HG03097 (cell line): ENCODE results near the gene MAD1L1.
"Not testable (repeated sequence)": the region's sequence is repeated elsewhere in the genome, so short reads cannot be mapped to it uniquely, and the experiment has no call there.

Experiments used
- ATAC-seq: cut with Tn5 transposase; IDR thresholded peaks from one replicate; pipeline ENCODE4 v1.9.1; 2021; ENCODE audit not compliant: unreplicated experiment, low FRiP score

Gene MAD1L1

DNA sequence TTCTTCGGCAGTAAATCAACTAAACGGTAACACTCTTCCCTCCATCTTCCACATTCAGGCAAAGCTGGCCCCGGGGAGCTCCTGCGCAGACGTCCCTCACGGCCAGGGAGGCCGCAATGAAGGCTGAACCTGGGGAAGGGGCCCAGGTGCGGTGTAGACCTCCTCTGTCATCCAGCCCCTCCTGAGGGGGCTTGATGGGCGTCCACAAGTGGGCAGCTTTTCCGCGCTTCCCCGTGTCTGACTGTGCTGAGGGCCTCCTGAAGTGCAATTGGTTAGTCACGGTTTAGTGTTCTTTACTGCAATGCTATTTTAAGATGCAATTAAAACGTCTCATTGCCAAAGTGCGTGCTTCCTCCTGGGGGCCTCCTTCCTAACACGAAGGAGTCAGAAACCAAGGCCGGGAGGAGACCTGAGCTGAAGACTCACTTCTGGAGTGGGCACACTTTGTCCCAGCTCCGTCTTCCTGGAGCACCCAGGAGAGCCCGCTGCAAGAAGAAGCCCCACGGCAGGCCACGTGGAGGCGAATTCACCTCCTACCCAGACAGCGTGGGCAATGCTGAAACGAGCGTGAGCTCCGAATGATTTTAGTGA is 389.4 kb downstream of the MAD1L1 start:
- no peak for ATAC-seq

- ATAC-seq = no peak
Measured at GRCh38 chr7:1842321-1843221, 390.2 kb downstream of the MAD1L1 start.

DNA sequence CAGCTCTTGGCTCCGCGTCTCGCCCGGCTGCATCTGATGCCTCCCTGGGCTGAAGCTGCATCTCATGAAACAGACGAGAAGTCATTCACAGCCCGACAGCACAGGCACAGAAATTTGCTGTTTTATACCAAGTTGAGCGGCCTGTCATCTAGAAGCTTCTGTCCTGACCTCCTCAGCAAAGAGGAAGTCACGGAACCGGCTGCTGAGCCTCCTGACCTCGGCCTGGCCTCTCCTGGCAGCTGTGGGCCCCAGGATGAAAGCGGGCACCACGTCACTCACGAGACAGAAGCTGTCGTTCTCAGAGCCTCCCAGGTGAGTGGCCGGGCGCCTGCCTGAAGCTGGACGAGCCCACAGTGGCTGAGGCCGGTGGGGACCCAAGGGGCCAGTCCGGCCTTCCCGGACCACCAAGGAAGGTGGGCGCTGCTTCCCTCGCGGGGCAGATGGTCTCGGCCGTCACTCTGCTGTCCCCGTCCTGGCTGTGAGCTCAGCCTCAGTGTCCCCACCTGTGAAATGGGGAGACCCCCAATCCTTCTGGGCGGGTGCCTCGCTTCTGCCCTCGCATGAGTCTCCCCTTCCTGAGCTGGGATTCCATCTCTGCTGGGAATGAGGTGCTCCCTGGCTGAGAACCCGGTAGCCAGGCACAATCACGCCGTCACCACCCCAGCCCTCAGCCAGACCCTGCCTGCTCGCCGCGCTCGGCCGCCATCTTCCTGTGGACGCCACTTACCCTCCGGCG is 391.3 kb downstream of the MAD1L1 start:
- not testable (repeated sequence) for ATAC-seq

DNA sequence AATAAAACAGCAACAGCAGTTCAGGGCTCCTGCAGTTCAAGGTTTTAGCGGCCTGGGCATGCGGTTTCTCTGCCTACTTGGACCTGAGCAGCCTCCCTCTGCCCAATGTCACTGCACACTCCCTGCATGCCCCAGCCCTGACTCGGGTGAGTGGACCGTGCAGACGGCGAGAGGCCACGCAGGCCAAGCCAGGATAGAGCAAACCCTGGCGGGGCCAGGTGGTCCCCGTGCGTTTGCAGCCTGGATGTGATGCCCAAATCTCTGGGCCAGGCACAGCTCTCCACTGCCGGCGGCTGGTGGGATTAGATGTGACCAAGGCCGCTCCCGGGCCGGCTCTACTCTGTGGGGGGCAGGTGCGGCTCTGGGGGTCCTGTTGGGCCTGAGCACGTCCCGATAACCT is 392.0 kb downstream of the MAD1L1 start:
- ATAC-seq = not testable (repeated sequence)

DNA sequence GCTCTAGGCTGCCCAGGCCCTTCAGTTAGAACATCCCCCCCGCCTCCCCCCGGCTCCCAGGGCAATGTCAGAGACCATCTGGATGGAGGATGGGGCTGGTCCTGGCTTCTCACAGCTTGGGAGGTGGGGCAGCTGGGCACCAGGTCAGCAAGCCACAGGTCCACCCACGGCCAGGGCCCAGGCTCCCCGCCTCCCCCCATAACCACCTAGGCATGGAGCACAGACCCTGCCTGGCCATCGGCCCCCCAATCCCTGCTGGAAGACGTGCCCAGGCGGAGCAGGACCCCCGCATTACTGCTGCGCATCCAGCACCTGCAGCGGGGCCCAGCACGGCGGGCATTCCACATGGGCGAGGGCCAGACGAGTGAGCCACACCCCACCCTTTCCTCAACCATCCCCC is 393.0 kb downstream of the MAD1L1 start:
- ATAC-seq = no peak

GRCh38 chr7:1838911-1839531 is 393.7 kb downstream of the MAD1L1 start:
- ATAC-seq = not testable (repeated sequence)

DNA sequence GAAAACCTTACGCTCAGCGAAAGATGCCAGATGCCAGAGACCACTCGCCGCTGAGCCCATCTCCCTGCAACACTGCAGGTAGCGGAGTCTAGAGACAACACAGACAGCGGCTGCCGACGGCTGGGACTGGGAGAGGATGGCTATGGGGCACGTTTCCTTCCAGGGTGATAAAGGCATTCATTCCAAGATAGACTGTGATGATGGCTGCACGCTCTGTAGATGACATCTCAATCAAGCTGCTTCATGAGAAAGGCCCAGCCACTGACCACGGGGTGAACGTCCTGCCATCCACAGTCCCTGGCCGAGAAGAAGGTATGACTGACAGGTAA is 394.2 kb downstream of the MAD1L1 start:
- ATAC-seq = not testable (repeated sequence)

GRCh38 chr7:1837696-1838543 is 394.8 kb downstream of the MAD1L1 start:
- ATAC-seq = not testable (repeated sequence)

GRCh38 chr7:1831933-1832535 is 400.7 kb downstream of the MAD1L1 start:
- ATAC-seq = not testable (repeated sequence)

DNA sequence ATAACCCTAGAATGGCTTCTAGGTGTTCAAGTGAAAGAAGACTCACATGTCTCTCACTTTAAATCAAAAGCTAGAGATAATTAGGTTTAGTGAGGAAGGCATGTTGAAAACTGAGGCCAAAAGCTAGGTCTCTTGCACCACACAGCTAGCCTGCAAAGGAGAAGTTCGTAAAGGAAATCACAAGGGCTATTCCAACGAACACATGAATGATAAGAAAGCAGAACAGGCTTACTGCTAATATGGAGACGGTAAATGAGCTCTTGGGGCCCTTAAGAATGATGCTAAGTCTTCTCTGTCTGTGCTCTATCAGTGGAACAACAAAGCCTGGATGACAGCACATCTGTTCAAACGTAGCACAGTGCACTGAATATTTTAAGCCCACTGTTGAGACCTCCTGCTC is 401.3 kb downstream of the MAD1L1 start:
- not testable (repeated sequence) for ATAC-seq

GRCh38 chr7:1829668-1830067 is 403.1 kb downstream of the MAD1L1 start:
- not testable (repeated sequence) for ATAC-seq

GRCh38 chr7:1829111-1829510 is 403.6 kb downstream of the MAD1L1 start:
- no peak for ATAC-seq

GRCh38 chr7:1828170-1828569 is 404.6 kb downstream of the MAD1L1 start:
- not testable (repeated sequence) for ATAC-seq

- not testable (repeated sequence) for ATAC-seq
Measured at GRCh38 chr7:1827521-1827981, 405.2 kb downstream of the MAD1L1 start.

- ATAC-seq = not testable (repeated sequence)
Measured at GRCh38 chr7:1826931-1827330, 405.8 kb downstream of the MAD1L1 start.

DNA sequence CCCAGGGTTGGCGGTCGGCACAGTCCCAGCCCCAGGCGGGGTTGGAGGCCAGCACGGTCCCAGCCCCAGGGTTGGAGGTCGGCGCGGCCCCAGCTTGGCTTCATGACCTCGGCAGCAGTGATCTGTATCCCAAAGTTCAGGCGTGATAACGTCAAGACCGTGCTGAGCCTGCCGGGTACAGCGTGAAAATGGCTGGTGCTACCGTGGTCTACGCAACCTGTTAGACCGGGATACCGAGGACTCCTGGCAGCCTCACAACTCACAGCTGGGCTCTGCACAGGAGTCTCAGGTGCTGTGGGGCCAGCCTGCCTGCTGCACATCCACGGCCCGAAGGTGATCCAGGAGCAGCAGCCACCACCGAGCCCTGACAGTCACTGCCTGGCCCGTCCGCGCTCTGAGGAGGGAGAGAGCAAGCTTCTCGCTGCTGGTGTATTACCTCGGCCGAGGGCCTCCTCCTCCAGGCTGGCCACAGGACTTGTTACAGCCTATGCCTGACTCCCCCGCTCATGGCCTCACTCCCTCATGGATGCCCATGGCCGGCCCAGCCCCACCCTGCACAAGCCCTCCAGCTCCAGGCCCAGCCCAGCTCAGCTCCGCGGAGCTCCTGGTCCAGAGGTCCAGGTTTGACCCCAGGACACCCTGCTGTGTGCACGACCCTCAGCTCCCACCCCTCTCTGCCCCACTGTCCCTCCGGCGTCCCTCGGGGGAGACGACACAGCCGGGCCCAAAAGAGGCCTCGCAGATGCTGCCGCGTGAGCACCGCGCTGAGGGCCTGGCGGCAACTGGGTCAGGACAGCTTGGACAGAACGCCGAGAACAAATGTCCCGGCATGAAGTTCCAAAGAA is 406.6 kb downstream of the MAD1L1 start:
- ATAC-seq = no peak

- not testable (repeated sequence) for ATAC-seq
Measured at GRCh38 chr7:1825647-1825896, 407.2 kb downstream of the MAD1L1 start.

- ATAC-seq = not testable (repeated sequence)
Measured at GRCh38 chr7:1824882-1825646, 407.7 kb downstream of the MAD1L1 start.
